C4-2B (cell line): ENCODE data around the gene PCNX1.

Source experiments
- CTCF ChIP-seq: fragments of 450-650 bp; conservative IDR thresholded peaks from 2 replicates; pipeline ENCODE4 v1.5.1; 2017; ENCODE audit warnings: mild to moderate bottlenecking
- ZFX ChIP-seq: fragments of 450-650 bp; IDR thresholded peaks from 2 replicates; pipeline ENCODE4 v1.6.1; 2017

DNA sequence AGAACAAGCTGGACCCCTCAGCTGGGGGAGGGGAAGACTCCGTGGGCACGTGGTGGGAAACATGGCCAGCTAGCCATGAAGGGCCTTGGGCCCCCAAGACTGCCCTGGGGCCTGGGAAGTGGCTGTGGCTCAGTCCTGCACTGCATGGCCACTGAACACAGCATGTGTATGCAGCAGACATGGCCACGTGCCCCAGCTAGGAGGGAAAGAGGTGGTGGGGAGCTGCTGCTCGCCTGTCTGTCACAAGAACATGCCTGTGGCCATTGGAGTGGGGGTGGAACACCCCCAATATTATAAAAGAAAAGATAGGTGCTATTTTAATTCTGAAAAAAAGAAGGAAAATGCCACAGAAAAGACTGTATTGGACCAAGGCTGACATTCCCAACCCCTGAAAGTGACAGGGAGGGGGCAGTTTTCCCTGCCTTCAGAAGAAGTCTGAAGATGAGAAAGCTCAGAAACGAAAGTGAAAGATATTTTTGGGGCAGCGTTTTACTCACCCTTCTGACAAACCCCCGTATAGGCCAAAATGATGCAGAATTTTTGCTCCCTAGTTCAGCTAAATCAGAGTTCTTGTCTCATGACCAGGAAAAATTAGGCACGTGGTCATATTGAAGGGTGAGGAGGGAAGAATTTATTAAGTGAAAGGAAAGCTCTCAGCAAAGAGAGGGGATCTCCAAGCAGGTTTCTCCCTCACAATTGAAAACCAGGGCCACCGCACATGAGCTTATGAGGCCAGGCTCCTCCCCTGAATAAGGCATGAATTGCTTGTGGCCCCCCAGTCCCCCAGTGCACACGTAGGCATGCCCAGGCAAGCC, 35.2 kb upstream of the PCNX1 start:
- TF ChIP-seq ZFX (no peak), CTCF (no peak)
